ENCODE results near the gene SEPTIN7. TPM values are rescaled to one million over a fixed set of nuclear protein-coding genes. Genes with fewer than 3 reads are reported as not detected.

Gene SEPTIN7
- total RNA-seq, result 124 and 244 TPM in 2 replicates

GRCh38 chr7:35800718-35801391, at the start of gene SEPTIN7:
SEPTIN7 (plus strand) TSS chr7:35801057; CDS start chr7:35801210, 153 bp downstream.

Other genes with a start within 250 kb of the SEPTIN7 start
- gene HERPUD2, start 105.9 kb upstream of the SEPTIN7 start, total RNA-seq, result 18.8 and 29.2 TPM in 2 replicates